Fibroblast of villous mesenchyme (primary cell): ENCODE results near the gene PPFIA4. TPM values are rescaled to one million over a fixed set of nuclear protein-coding genes. Genes with fewer than 3 reads are reported as not detected.
A peak's percentile ranks its signal among the peaks of the same experiment; 100 is the strongest.

Source experiments
- DNase-seq: peaks from one replicate; pipeline ENCODE4 v3.0.0-alpha.2; 2010; ENCODE audit warnings: low read depth
- H3K4me3 ChIP-seq: 2 replicates; pipeline ENCODE4 v1.5.1; 2011; ENCODE audit warnings: low read depth, mild to moderate bottlenecking, low read length
- total RNA-seq: library from RNA; depleted of rRNA; stranded (reverse); fragments of >200 nt; gene quantifications from 2 replicates; pipeline ENCODE4 v1.2.3, GENCODE V29; 2012
- TF ChIP-seq, protein P1 (sequence below): IDR thresholded peaks from 2 replicates; pipeline ENCODE4 v1.5.1; 2012; ENCODE audit warnings: low read depth, mild to moderate bottlenecking, low read length; ENCODE audit not compliant: insufficient read depth

PPFIA4 gene
- total RNA-seq, 1 donor: 4.3 TPM

GRCh38 chr1:203054184-203054583, 27.9 kb downstream of the PPFIA4 start:
- DNase-seq: no peak
- TF ChIP-seq, protein P1, sequence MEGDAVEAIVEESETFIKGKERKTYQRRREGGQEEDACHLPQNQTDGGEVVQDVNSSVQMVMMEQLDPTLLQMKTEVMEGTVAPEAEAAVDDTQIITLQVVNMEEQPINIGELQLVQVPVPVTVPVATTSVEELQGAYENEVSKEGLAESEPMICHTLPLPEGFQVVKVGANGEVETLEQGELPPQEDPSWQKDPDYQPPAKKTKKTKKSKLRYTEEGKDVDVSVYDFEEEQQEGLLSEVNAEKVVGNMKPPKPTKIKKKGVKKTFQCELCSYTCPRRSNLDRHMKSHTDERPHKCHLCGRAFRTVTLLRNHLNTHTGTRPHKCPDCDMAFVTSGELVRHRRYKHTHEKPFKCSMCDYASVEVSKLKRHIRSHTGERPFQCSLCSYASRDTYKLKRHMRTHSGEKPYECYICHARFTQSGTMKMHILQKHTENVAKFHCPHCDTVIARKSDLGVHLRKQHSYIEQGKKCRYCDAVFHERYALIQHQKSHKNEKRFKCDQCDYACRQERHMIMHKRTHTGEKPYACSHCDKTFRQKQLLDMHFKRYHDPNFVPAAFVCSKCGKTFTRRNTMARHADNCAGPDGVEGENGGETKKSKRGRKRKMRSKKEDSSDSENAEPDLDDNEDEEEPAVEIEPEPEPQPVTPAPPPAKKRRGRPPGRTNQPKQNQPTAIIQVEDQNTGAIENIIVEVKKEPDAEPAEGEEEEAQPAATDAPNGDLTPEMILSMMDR: no peak
- no peak overlapping the region for H3K4me3 ChIP-seq

DNA sequence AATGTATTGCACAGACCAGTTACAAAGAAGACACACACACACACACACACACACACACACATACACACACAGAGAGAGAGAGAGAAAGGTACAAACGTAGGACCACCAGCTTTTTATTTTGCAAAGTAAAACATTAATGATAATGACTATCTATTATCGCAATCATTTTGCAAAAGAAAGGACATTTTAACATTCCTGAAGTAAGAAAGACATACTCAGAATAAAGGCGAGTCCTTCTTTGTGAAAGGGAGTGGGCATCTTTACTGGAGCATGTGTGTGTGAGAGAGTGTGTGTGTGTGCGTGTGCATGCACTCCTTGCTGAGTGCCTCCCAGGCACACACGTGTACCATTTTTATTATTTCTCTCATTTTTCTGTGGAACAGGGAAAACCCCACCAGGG, 28.4 kb downstream of the PPFIA4 start:
- DNase-seq: no peak
- TF ChIP-seq, protein P1: no peak
- H3K4me3 ChIP-seq: no peak overlapping the region

DNA sequence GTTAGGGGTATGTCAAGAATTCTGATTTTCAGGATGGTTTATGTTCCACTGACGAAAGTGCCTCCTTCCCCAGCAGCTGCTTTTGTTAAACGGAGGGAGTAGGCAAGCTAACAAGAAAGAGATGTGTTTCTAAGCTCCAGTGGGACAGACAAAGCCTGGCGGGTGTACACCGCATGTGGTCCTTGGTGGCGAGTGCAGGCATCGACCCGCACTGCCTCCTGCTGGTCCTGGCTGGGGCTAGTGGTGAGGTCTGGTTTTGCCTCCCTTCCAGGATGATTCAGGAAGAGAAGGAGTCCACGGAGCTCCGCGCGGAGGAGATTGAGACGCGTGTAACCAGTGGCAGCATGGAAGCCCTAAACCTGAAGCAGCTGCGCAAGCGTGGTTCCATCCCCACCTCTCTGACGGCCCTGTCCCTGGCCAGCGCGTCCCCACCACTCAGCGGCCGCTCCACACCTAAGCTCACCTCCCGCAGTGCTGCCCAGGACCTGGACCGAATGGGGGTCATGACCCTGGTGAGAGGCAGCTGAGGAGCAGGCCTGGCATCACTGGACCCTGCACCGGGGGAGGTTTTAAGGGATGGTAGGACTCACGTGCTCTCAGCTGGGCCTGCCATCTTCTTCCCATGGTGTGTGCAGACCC, 29.0 kb downstream of the PPFIA4 start:
- TF ChIP-seq, protein P1: no peak
- DNase-seq: no peak

GRCh38 chr1:203056012-203056411, 29.7 kb downstream of the PPFIA4 start:
- no peak for DNase-seq
- TF ChIP-seq, protein P1: no peak
- H3K4me3 ChIP-seq: no peak overlapping the region

More for the DNA sequence above, 29.0 kb downstream of the PPFIA4 start:
- H3K4me3 ChIP-seq: no peak overlapping the region

DNA sequence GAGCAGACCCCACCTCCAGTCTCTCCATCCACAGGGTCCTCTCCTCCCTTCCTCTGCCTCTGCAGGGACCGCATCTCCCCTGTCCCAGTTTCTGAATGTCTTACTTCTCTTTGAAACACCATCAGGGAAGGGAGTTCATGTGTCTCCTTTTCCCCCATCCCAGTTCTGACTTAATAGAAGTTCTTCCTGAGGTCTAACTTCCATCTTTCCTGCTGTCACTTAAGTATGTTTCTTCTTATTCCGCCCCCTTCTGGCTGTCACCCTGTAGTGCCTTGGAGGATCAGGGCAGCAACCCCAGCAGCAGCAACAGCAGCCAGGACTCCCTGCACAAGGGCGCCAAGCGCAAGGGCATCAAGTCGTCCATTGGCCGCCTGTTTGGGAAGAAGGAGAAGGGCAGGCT, 30.2 kb downstream of the PPFIA4 start:
- TF ChIP-seq, protein P1: peak; percentile 22
- DNase-seq: no peak
- no peak overlapping the region for H3K4me3 ChIP-seq

DNA sequence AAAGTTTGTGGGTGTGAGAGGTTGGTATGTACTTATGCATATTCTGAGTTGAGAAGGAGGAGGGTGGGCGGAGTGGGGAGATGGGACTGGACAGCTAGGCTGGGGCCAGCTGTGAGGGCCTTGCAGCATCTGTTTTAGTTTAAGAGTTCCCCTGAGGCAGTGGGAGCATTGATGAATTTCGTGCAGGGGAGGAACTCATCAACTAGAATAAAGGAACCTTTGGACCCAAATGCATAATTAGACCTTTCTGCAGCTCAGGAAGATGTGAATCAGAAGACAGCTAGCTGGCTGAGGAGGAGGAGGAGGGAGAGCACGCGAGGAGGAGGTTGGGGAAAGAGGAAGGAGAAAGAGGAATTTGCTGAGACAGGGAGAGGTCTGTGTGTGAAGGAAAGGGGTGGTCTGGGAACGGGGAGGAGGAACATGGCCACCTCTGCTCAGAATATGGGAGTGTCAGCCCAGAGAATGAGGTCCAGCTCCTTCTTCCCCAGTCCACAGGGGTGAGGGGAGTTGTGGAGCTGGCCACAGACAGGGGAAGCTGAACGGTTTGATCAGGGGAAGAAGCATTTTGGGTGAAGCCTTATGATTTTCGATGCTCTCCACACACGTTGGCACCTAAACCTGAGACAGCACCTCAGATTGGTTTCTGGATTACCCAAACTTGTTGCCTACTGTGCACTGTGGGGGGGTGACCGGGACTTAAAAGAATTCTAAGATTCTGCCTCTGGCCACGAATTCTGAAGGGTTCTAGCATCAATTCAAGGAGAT, 31.8 kb downstream of the PPFIA4 start:
- peak; percentile 63 for DNase-seq
- TF ChIP-seq, protein P1: no peak

More for the DNA sequence above, 31.8 kb downstream of the PPFIA4 start:
- no peak overlapping the region for H3K4me3 ChIP-seq
